ENCODE data around the gene CSMD2.

CSMD2 gene

GRCh38 chr1:34127006-34128000 is 37.7 kb downstream of the CSMD2 start:
- DNase-seq (ENCODE audit: low spot score), result peak; percentile 28
- Histone ChIP-seq H3K4me3 (no peak overlapping the region), H3K27ac (no peak overlapping the region)
- TF ChIP-seq CTCF (IDR thresholded peaks at IDR 0.05), result no peak

- Histone ChIP-seq H3K4me3 (no peak overlapping the region), H3K27ac (no peak overlapping the region)
- TF ChIP-seq CTCF (IDR thresholded peaks at IDR 0.05), result no peak
- DNase-seq (ENCODE audit: low spot score), result peak; percentile 22
These were observed 38.5 kb downstream of the CSMD2 start for GRCh38 chr1:34126486-34126885.

- Histone ChIP-seq H3K4me3 (no peak overlapping the region), H3K27ac (no peak overlapping the region)
- DNase-seq (ENCODE audit: low spot score), result peak; percentile 16
- TF ChIP-seq CTCF (IDR thresholded peaks at IDR 0.05), result no peak
These were observed 39.2 kb downstream of the CSMD2 start for GRCh38 chr1:34125721-34126380.

GRCh38 chr1:34122080-34122932 is 42.7 kb downstream of the CSMD2 start:
- Histone ChIP-seq H3K27ac (no peak overlapping the region), H3K4me3 (no peak overlapping the region)
- TF ChIP-seq CTCF (IDR thresholded peaks at IDR 0.05), result no peak
- no peak for DNase-seq (ENCODE audit: low spot score)

GRCh38 chr1:34115233-34115632 is 49.8 kb downstream of the CSMD2 start:
- no peak overlapping the region for H3K27ac ChIP-seq
- DNase-seq (ENCODE audit: low spot score), result no peak
- H3K4me3 ChIP-seq, result no peak overlapping the region
- no peak for TF ChIP-seq CTCF (IDR thresholded peaks at IDR 0.05)

- no peak for DNase-seq (ENCODE audit: low spot score)
- no peak overlapping the region for H3K4me3 ChIP-seq
- no peak for TF ChIP-seq CTCF (IDR thresholded peaks at IDR 0.05)
These were observed 51.1 kb downstream of the CSMD2 start for GRCh38 chr1:34113887-34114286.

More at GRCh38 chr1:34113887-34114286, 51.1 kb downstream of the CSMD2 start:
- no peak overlapping the region for H3K27ac ChIP-seq

Measured in coronary artery (tissue), 2 donors.